Liver (tissue), 2 donors: ENCODE data around the gene FLT1.

ENCODE experiments used
- CTCF ChIP-seq: fragments of 150-350 bp; IDR thresholded peaks from 2 replicates; pipeline ENCODE4 v1.5.1; 2017; ENCODE audit warnings: improper control_type of control experiment, low read depth, low read length; ENCODE audit not compliant: missing input control
- FOXA2 ChIP-seq: IDR thresholded peaks from 2 replicates; pipeline ENCODE4 v1.6.1; 2016; ENCODE audit warnings: antibody characterized with exemption
- MAX ChIP-seq: IDR thresholded peaks from 2 replicates; pipeline ENCODE4 v1.6.1; 2016; ENCODE audit warnings: antibody characterized with exemption
- donor health status: healthy.

DNA sequence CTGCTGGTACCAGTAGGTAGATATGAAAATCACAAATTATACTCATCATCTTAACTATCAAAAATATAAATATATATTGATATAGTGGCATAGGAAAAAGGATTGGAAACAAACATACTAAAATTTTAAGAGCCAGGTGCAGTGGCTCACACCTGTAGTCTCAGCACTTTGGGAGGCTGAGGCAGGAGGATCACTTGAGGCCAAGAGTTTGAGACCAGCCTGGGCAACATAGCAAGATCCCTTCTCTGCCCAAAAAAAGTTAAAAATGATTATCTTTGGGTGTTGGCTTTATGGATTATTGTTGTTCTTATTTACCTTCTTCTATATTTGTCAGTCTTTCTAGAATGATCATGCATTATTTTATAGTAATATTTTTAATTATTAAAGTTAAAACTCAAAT is 53.4 kb downstream of the FLT1 start:
- TF ChIP-seq CTCF (no peak), MAX (no peak), FOXA2 (no peak)
